Astrocyte (in vitro differentiated cells and primary cell): ENCODE data around the gene AKAP8. TPM values are rescaled to one million over a fixed set of nuclear protein-coding genes. Genes with fewer than 3 reads are reported as not detected.
A peak's percentile ranks its signal among the peaks of the same experiment; 100 is the strongest.
"Not testable (repeated sequence)": the region's sequence is repeated elsewhere in the genome, so short reads cannot be mapped to it uniquely, and the experiment has no call there.

Source experiments
- DNase-seq: peaks from one replicate; pipeline ENCODE4 v3.0.0-alpha.2; 2010; ENCODE audit warnings: low read depth
- FAIRE-seq: peaks from 2 replicates; lab custom pipeline; 2011; peaks lifted over from hg19 to GRCh38; lab: Jason Lieb, UNC
- H2AFZ ChIP-seq: 2 replicates; pipeline ENCODE4 v1.6.0; 2012; ENCODE audit warnings: low read depth, low read length, inconsistent platforms
- H3K27ac ChIP-seq: 2 replicates; pipeline ENCODE4 v1.5.1; 2011; ENCODE audit warnings: low read depth, low read length, inconsistent platforms
- H3K27me3 ChIP-seq: 2 replicates; pipeline ENCODE4 v1.6.0; 2011; ENCODE audit warnings: low read length, inconsistent platforms; ENCODE audit not compliant: insufficient read depth
- H3K36me3 ChIP-seq: 2 replicates; pipeline ENCODE4 v1.5.1; 2011; ENCODE audit warnings: low read length, inconsistent platforms; ENCODE audit not compliant: insufficient read depth
- H3K4me1 ChIP-seq: 2 replicates; pipeline ENCODE4 v1.5.1; 2011; ENCODE audit warnings: low read length, inconsistent platforms; ENCODE audit not compliant: insufficient read depth
- H3K4me2 ChIP-seq: 2 replicates; pipeline ENCODE4 v1.6.0; 2012; ENCODE audit warnings: low read length, inconsistent platforms
- H3K4me3 ChIP-seq: 2 replicates; pipeline ENCODE4 v1.5.1; 2011; ENCODE audit warnings: low read depth, mild to moderate bottlenecking, low read length, inconsistent platforms; ENCODE audit not compliant: insufficient read depth
- H3K79me2 ChIP-seq: 2 replicates; pipeline ENCODE4 v1.6.0; 2012; ENCODE audit warnings: mild to moderate bottlenecking, low read length, inconsistent platforms; ENCODE audit not compliant: insufficient read depth
- H3K9ac ChIP-seq: 2 replicates; pipeline ENCODE4 v1.6.0; 2012; ENCODE audit warnings: mild to moderate bottlenecking, low read length, inconsistent platforms
- H3K9me3 ChIP-seq: 2 replicates; pipeline ENCODE4 v1.5.1; 2012; ENCODE audit warnings: low read depth, mild to moderate bottlenecking, low read length, inconsistent platforms; ENCODE audit not compliant: insufficient read depth
- H4K20me1 ChIP-seq: 2 replicates; pipeline ENCODE4 v1.6.0; 2012; ENCODE audit warnings: low read length, inconsistent platforms; ENCODE audit not compliant: insufficient read depth
- H3K27ac Mint-ChIP-seq: one replicate; pipeline ENCODE4 v1.8.0; 2021; ENCODE audit warnings: mild to moderate bottlenecking, mixed read lengths; ENCODE audit not compliant: unreplicated experiment
- H3K27me3 Mint-ChIP-seq: one replicate; pipeline ENCODE4 v1.8.0; 2021; ENCODE audit warnings: low read depth, mixed read lengths; ENCODE audit not compliant: unreplicated experiment
- H3K36me3 Mint-ChIP-seq: one replicate; pipeline ENCODE4 v1.8.0; 2021; ENCODE audit warnings: low read depth, mixed read lengths; ENCODE audit not compliant: unreplicated experiment
- H3K4me1 Mint-ChIP-seq: one replicate; pipeline ENCODE4 v1.8.0; 2021; ENCODE audit warnings: low read depth, mixed read lengths; ENCODE audit not compliant: unreplicated experiment
- H3K4me3 Mint-ChIP-seq: one replicate; pipeline ENCODE4 v1.8.0; 2021; ENCODE audit warnings: mild to moderate bottlenecking, moderate library complexity, mixed read lengths; ENCODE audit not compliant: unreplicated experiment
- H3K9me3 Mint-ChIP-seq: one replicate; pipeline ENCODE4 v1.8.0; 2021; ENCODE audit warnings: mild to moderate bottlenecking, mixed read lengths; ENCODE audit not compliant: unreplicated experiment
- EZH2 ChIP-seq: IDR thresholded peaks from 2 replicates; pipeline ENCODE4 v1.6.1; 2012; ENCODE audit warnings: mild to moderate bottlenecking, low read length, inconsistent platforms; ENCODE audit not compliant: insufficient read depth
- total RNA-seq: library from RNA; stranded (reverse); gene quantifications from 2 replicates; pipeline ENCODE4 v1.2.1, GENCODE V29; 2021
- TF ChIP-seq, protein P1 (sequence below): IDR thresholded peaks from 2 replicates; pipeline ENCODE4 v1.5.1; 2011; ENCODE audit warnings: low read depth, mild to moderate bottlenecking, inconsistent platforms, low read length, moderate library complexity; ENCODE audit not compliant: insufficient read depth

AKAP8 gene
- total RNA-seq, 1 donor from 2014 or later = 40.1 TPM

DNA sequence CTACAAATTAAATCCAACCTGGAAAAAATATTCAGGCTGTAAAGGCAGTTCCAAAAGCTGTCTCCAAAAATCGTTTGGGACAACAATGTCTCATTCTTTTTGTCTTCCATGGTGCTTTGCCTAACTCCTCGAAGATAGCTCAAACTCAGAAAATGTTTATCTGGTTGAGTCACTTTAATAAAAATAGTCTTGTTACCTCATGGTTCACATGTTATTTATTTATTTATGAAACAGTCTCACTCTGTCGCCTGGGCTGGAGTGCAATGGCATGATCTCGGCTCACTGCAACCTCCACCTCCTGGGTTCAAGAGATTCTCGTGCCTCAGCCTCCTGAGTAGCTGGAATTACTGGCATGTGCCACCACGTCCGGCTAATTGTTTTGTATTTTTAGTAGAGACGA, 42.4 kb downstream of the AKAP8 start:
- Histone ChIP-seq H3K79me2 (peaks cover 38% of the 10 kb centered on the region), H2AFZ (no peak overlapping the region), H3K4me1 (peaks cover 7% of the 10 kb centered on the region), H3K9ac (peak overlapping the region; percentile 72), H3K9me3 (no peaks in the 10 kb centered on the region), H3K27ac (peak overlapping the region; percentile 84), H3K36me3 (no peaks in the 10 kb centered on the region), H3K27me3 (no peaks in the 10 kb centered on the region), H3K4me3 (no peak overlapping the region), H4K20me1 (peaks cover 14% of the 10 kb centered on the region), H3K4me2 (peak overlapping the region; percentile 68)
- no peak for FAIRE-seq
- no peaks in the 10 kb centered on the region for H3K27me3 Mint-ChIP-seq
- TF ChIP-seq EZH2 = no peak
- TF ChIP-seq, protein P1, sequence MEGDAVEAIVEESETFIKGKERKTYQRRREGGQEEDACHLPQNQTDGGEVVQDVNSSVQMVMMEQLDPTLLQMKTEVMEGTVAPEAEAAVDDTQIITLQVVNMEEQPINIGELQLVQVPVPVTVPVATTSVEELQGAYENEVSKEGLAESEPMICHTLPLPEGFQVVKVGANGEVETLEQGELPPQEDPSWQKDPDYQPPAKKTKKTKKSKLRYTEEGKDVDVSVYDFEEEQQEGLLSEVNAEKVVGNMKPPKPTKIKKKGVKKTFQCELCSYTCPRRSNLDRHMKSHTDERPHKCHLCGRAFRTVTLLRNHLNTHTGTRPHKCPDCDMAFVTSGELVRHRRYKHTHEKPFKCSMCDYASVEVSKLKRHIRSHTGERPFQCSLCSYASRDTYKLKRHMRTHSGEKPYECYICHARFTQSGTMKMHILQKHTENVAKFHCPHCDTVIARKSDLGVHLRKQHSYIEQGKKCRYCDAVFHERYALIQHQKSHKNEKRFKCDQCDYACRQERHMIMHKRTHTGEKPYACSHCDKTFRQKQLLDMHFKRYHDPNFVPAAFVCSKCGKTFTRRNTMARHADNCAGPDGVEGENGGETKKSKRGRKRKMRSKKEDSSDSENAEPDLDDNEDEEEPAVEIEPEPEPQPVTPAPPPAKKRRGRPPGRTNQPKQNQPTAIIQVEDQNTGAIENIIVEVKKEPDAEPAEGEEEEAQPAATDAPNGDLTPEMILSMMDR = no peak
- peak; percentile 52 for DNase-seq
- peaks cover 4% of the 10 kb centered on the region for H3K4me1 Mint-ChIP-seq
- H3K4me3 Mint-ChIP-seq = no peak overlapping the region
- no peaks in the 10 kb centered on the region for H3K9me3 Mint-ChIP-seq
- H3K27ac Mint-ChIP-seq = no peak overlapping the region
- H3K36me3 Mint-ChIP-seq = peaks cover 10% of the 10 kb centered on the region

DNA sequence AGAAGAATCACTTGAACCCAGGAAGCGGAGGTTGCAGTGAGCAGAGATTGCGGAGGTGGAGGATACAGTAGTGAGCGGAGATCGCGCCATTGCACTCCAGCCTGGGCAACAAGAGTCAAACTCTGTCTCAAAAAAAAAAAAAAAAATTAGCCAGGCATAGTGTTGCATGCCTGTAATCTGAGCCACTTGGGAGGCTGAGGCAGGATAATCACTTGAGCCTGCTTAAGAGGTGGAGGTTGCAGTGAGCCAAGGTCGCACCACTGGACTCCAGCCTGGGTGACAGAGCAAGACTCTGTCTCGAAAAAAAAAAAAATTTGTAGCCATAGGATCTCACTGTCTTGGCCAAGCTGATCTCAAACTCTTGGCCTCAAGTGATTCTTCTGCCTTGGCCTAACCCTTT, 43.6 kb downstream of the AKAP8 start:
- peak overlapping the region; percentile 18 for H3K27ac Mint-ChIP-seq
- H3K4me3 Mint-ChIP-seq, H3K9ac ChIP-seq, DNase-seq, H3K9me3 ChIP-seq, H3K27me3 ChIP-seq, H3K4me1 Mint-ChIP-seq, H3K27me3 Mint-ChIP-seq, FAIRE-seq, H3K27ac ChIP-seq, H3K36me3 ChIP-seq, H3K4me1 ChIP-seq, H3K9me3 Mint-ChIP-seq, H3K4me2 ChIP-seq, H2AFZ ChIP-seq, H3K4me3 ChIP-seq, H3K36me3 Mint-ChIP-seq: not testable (repeated sequence)
- Histone ChIP-seq H4K20me1 (peaks cover 20% of the 10 kb centered on the region), H3K79me2 (peaks cover 45% of the 10 kb centered on the region)

DNA sequence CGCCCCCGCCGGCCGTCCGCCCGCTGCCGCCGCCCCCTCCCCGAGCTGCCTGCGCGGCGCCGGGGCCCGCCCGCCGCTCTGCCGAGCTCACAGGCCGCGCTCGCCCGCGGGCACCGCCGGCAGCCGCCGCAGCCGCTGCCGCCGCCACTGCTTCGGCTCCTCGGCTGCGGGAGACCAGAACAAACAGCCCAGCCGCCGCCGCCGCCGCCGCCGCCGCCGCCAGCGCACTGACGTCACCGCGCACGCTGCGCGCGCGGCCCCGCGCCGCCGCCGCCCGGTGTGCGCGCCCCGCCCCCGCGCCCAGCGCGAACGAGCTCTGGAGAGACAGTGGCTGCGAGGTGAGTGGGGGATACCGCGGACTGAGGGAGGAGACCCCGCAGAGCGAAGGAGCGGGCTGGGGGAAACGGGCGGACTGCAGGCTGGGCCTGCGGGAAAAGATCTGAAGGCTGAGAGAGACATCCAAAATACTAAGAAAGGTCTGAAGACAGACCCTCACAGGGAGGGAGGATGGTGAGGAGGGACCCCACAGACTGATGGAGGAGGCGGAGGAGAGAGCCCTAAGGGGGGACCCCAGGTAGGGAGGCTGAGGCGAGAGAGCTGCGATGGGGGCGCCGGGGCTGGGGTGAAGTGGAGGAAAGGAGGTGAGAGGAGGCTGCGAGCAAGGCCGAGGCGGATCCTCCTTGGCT, 47.1 kb downstream of the AKAP8 start, which contains the start of gene BRD4:
BRD4 (minus strand) TSS at position 229 of the 686 bp plus-strand sequence. CDS start 59,440 bp downstream, outside the sequence.
- FAIRE-seq (no peak), DNase-seq (no peak)
- peak within 1 kb of the TSS; percentile 100 for H3K4me2 ChIP-seq
- peak within 1 kb of the TSS; percentile 97 for H3K27ac ChIP-seq
- H3K4me3 Mint-ChIP-seq = peak within 1 kb of the TSS; percentile 100
- peaks cover 26% of the 10 kb centered on the region for H3K4me1 Mint-ChIP-seq
- peak within 1 kb of the TSS; percentile 78 for H2AFZ ChIP-seq
- peaks cover 66% of the 10 kb centered on the region for H3K79me2 ChIP-seq
- H3K27me3 ChIP-seq = no peaks in the 10 kb centered on the region
- H3K27ac Mint-ChIP-seq = peak within 1 kb of the TSS; percentile 98
- H3K9me3 ChIP-seq = no peaks in the 10 kb centered on the region
- H3K27me3 Mint-ChIP-seq = no peaks in the 10 kb centered on the region
- peak within 1 kb of the TSS; percentile 99 for H3K9ac ChIP-seq
- H3K4me3 ChIP-seq = peak within 1 kb of the TSS; percentile 84
- H3K9me3 Mint-ChIP-seq = no peaks in the 10 kb centered on the region
- H3K36me3 ChIP-seq = no peaks in the 10 kb centered on the region
- H3K36me3 Mint-ChIP-seq = peaks cover 7% of the 10 kb centered on the region
- H3K4me1 ChIP-seq = peaks cover 28% of the 10 kb centered on the region
- TF ChIP-seq, protein P1 = no peak
- no peak for TF ChIP-seq EZH2
- peaks cover 40% of the 10 kb centered on the region for H4K20me1 ChIP-seq
